Measurements from ENCODE around the gene EFTUD2.

DNA sequence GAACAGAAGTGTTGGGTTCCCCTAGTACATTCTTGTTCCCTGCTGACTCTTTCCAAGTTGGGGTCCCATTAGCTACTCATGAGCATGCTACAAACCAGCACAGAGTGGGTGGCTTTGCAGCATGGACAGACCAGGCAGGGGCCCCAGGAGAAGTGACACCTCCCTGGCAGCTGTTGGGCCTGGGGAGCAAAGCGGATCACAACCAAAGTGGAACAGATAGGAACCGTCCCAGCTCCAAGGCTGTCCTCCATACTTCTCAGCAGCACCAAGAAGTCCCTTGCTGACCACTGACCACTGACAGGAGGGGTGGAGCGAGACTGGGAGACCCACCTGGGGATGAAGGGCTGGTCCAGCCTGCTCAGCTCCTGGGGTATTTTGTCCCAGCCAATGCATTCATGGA is 28.5 kb upstream of the EFTUD2 start:
- TF ChIP-seq, protein P1, sequence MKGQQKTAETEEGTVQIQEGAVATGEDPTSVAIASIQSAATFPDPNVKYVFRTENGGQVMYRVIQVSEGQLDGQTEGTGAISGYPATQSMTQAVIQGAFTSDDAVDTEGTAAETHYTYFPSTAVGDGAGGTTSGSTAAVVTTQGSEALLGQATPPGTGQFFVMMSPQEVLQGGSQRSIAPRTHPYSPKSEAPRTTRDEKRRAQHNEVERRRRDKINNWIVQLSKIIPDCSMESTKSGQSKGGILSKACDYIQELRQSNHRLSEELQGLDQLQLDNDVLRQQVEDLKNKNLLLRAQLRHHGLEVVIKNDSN (IDR thresholded peaks at IDR 0.05): no peak
- no peak for TF ChIP-seq CREB1 (IDR thresholded peaks at IDR 0.05; ENCODE audit: low read depth)
- TF ChIP-seq TAF1 (IDR thresholded peaks at IDR 0.05; ENCODE audit: low read depth): no peak
- TF ChIP-seq, protein P2, sequence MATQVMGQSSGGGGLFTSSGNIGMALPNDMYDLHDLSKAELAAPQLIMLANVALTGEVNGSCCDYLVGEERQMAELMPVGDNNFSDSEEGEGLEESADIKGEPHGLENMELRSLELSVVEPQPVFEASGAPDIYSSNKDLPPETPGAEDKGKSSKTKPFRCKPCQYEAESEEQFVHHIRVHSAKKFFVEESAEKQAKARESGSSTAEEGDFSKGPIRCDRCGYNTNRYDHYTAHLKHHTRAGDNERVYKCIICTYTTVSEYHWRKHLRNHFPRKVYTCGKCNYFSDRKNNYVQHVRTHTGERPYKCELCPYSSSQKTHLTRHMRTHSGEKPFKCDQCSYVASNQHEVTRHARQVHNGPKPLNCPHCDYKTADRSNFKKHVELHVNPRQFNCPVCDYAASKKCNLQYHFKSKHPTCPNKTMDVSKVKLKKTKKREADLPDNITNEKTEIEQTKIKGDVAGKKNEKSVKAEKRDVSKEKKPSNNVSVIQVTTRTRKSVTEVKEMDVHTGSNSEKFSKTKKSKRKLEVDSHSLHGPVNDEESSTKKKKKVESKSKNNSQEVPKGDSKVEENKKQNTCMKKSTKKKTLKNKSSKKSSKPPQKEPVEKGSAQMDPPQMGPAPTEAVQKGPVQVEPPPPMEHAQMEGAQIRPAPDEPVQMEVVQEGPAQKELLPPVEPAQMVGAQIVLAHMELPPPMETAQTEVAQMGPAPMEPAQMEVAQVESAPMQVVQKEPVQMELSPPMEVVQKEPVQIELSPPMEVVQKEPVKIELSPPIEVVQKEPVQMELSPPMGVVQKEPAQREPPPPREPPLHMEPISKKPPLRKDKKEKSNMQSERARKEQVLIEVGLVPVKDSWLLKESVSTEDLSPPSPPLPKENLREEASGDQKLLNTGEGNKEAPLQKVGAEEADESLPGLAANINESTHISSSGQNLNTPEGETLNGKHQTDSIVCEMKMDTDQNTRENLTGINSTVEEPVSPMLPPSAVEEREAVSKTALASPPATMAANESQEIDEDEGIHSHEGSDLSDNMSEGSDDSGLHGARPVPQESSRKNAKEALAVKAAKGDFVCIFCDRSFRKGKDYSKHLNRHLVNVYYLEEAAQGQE (IDR thresholded peaks at IDR 0.05; ENCODE audit: low read depth): no peak

All from Ishikawa (cell line).